COR-L47 (cell line): ENCODE data around the gene SLC30A7.

Experiments used
- DNase-seq: peaks from one replicate; lab custom pipeline; 2025; lab: John Stamatoyannopoulos, UW

SLC30A7 gene

DNA sequence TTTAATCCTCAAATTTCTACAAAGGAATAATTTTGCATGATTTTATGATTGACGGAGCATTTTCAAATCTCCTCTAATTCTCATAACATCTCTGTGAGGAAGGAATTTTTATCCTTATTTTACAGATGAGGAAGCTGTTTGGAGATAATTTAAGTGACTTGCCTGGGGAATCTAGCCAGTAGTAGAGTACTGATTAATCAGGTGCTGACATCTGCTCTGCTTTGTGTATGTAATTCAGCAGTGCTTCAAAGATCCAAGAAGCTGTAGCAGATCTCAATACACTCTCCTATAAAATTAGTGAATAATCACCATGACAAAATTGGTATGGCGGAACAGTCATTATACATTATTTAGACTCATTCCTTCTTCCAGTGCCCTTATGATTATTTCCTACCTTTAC lies 83.7 kb downstream of the SLC30A7 start:
- no peak for DNase-seq

- DNase-seq = no peak
These were observed 86.9 kb downstream of the SLC30A7 start for GRCh38 chr1:100982793-100983192.

DNA sequence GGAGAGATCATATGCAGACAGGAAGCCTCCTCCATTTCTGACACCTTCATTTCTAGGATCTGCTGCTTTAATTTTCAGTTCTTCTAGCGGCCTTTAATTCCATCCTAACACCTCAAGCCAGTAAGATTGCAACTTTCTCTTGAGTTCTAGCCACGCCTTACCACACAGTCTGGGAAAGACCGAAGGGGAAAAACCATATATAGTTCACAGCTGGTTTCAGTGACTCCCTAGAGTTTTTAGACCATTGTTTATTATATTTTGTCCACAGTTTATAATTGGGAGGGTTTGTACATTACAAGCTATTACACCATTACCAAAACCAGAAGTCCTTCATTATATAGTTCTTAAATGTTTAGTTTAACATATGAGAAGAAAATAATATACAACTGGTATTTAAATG lies 92.2 kb downstream of the SLC30A7 start:
- no peak for DNase-seq

DNA sequence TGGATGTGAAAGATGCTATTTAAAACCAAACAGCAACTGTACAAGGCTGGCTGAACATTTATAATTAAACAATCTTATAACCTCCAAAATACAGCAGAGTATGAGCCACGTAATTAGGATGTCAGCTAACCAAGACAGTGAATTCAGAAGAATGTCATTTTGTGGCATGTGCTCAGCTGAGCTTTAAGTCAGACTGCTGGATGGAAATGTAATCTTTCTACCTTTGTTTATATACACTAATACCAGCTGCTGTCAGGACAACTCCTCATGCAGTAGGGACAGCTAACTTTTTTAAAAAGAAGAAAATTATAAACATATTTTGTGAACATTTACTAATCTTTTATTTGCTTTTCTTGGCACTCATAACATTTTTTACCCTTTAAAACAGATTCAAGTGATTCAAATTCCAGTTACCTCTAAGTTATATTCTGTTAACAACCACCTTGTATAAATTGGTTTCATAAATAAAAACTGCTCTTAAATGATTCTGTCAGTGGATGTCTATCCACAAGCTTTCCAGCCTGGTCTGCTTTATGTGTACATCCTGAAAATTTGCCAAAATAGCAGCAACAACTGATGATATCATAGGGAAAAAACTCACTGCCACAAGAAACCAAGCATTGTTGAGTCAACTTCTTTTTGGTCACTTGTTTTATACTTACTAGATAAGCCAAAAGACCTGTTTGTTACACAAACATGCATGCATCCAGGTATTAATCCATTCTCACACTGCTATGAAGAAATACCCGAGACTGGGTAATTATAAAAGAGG lies 93.6 kb downstream of the SLC30A7 start:
- no peak for DNase-seq

DNA sequence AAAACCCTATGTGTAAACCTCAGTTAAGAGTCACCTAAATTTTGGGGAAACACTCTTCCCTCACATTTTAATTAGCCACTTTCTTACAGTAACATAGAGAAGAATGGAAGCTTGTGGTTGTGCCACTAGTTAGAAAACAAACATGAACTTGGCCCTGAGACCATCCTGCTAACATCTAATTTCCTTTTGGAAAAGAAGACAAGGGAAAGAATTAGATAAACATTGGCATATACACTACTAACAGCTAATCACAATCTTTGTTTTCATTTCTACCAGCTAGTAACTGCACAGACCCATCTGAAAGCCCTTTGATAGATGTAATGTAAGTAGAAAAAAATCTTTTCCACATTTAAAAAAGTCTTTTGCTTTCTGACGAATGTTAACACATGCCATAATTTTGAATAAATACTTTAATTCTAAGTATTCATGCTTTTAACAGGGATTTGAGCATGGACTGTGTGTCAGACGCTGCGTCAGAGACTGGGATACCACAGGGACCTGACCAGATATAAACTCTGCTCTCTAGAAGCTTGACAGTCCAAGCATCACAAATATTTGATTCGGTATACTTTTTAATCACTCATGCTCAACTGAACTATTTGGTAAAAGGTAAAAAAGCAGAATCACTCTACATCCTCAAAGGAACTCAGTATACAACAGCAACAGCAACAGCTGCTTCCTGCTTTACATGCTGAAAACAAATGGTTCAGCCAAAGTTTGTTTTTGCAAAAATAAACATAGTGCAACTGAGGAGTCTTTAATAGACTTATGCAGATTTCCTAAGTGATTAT lies 99.5 kb downstream of the SLC30A7 start:
- DNase-seq = no peak

GRCh38 chr1:100998426-100998825 lies 102.5 kb downstream of the SLC30A7 start:
- DNase-seq = no peak

DNA sequence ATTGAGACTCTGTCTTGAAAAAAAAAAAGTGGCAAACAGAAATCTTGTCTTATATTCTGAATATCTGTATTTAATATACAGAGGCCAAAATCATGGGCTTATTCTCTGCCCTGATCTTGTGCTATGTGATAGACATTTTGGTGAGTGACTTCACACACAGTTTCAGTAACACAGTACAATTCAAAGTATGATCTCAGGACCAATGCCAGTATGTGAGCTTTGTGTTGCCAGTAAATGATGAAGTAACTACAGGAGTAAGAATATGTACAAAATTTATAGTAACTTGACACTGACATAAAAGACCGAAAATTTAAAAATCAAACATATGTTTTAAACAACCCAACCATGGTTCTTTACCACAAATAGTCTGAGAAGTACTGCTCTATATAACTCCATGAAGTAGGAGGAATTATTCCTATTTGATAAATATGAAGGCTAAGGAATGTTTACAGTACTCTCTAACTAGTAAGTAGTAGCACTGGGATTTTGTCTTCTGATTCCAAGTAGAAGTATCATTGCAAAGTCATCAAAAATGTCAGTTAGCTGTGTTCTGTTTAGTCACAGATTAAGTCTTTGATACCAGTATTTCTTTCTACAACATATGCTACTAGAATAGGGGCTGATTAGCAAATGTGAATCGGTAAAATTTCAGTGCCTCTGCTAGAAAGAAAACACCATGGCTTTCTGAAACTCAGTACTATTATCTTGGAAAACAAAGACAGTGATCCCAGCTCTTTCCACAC lies 104.4 kb downstream of the SLC30A7 start:
- no peak for DNase-seq

GRCh38 chr1:101002551-101002950 lies 106.7 kb downstream of the SLC30A7 start:
- DNase-seq = no peak

- DNase-seq = no peak
These were observed 107.2 kb downstream of the SLC30A7 start for GRCh38 chr1:101003012-101003650.

GRCh38 chr1:101004061-101004460 lies 108.2 kb downstream of the SLC30A7 start:
- DNase-seq = no peak

DNA sequence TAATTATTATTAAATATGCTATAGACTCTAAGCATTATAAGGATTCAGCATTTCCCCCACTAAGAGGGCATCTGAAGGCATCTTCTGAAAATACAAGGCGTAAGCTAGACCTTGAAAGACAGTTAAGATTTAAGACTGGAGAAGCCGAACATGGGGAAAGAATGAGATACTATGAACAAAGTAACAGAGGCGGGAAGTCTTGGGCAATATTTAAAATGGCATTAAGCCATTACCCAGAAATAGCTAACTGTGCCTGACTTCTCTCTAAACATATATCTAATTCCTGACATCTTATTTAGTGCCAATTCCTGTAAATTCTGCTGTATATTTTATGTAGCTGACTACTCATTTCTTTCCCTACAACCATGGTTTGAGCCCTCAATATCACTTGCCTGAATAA lies 108.8 kb downstream of the SLC30A7 start:
- no peak for DNase-seq

- DNase-seq = no peak
These were observed 109.3 kb downstream of the SLC30A7 start for GRCh38 chr1:101005183-101005582.

DNA sequence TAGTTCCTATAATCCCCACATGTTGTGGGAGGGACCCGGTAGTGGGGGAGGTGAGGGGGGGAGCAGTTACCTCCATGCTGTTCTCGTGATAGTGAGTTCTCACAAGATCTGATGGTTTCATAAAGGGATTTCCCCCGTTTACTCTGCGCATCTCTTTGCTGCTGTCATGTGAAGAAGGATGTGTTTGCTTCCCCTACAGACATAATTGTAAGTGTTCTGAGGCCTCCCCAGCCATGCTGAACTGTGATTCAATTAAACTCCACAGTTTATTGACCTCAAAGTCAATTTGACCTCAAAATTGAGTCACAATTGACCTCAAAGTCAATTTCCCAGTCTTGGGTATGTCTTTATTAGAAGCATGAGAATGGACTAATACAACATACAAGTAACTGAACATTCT lies 110.0 kb downstream of the SLC30A7 start:
- DNase-seq = no peak

DNA sequence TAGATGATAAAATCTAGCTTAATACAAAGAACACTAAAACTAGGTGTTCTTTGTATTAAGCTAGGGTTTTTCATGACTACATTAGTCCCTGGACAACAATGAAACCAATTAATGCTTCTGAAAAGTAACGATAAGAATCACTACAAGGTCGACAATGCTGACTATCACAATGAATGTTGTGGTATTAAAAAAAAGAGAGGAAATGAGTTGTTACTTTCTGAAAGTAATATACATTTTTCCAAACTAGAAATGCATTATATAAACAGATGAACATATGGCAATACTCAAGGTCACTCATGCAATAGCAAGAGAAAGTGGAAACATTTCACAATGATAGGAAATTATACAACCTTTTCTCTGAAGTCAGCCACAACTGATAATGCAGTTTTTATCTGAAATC lies 110.7 kb downstream of the SLC30A7 start:
- DNase-seq = no peak

DNA sequence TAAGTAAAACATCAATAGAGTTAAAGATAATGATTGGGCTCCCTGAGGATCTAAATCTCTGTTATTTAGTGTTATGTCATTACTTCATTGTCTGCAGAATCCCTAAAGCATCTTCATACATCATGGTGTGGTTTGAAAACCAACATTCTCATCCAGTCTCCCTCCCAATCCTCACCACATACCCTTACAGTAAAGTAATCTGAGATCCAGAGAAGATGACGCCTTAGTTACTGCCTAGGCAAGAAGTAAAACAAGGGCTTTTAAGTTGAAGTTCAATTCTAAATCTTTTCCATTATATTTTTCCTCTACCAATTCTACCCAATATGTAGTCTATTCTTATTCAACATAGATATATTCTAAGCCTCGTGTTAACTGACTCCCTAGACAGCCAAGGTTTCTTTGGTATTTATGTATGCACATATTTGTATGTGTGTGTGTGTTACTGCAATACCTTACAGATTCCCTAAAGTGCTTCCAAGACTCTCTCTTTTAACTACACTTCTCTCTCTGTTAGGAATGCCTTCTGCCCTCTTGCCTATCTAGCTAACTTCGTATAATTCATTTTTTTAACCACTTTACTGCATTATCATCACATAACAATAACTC lies 112.4 kb downstream of the SLC30A7 start:
- DNase-seq = no peak

DNA sequence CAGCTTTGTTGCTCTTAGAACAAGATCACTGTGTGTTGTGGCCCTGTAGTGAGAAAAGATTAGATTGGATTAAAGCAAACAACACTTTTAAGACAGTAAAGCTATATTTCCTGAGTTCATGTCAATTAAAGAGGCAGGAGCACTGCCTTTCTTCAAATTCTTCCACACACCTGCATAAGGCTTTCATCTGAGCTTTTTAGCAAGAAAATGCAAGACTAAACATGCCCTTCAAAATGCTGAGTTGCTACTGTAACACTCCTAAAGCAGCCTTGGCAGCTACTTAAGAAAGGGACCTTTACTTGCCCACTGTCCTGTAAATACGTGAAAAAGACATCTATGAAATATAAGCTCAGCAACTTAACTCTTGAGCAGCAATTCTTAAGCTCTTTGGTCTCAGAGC lies 117.9 kb downstream of the SLC30A7 start:
- DNase-seq = no peak

DNA sequence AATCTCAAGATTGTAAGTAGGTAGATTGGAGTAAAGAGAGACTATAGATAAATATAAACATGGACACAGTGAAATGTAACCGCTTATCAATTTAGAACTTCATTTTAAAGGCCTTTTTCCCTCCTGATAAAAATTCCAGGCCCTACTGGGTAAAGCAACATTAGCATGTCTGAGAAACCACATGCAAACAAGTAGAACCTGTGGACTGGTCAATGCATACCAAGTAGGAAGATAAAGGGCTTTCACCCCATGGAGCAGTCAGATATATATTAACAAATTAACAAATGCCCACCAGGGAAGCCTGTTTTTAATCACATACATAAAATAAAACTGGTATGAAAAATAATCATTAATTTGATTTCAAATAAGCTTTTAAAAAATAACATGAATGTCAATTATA lies 121.6 kb downstream of the SLC30A7 start:
- DNase-seq = no peak

DNA sequence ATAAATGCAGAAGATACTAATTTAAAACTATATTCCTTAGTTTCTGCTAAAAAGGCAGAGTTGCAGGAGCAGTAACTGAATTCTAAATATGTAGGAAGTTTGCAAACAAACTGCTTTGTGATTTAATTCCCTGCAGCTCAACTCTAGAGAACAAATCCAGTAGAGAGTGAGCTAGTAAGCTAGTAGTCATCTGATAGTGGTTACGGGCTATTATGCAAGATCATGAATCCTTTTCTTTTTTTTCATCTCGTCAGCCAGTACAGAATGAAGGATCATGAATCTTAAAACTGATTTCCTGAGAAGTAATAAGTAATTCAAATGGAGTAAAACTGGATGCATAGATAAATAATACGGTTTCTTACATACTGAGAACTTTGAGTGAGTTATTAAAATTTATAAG lies 126.4 kb downstream of the SLC30A7 start:
- no peak for DNase-seq

- no peak for DNase-seq
These were observed 129.4 kb downstream of the SLC30A7 start for GRCh38 chr1:101025283-101025656.

GRCh38 chr1:101025657-101026429 lies 130.0 kb downstream of the SLC30A7 start, which contains the start of gene DPH5:
Gene DPH5, minus strand, starts transcription at chr1:101025784. Its CDS starts 341 bp downstream, at chr1:101025443.
- peak; percentile 90 for DNase-seq

GRCh38 chr1:101026430-101026788 lies 130.5 kb downstream of the SLC30A7 start:
- no peak for DNase-seq
